Erythroblast (primary cell): ENCODE measurements around the gene RGS19.

Experiments used
- GATA1 ChIP-seq: IDR thresholded peaks from 2 replicates; pipeline ENCODE4 v1.6.1; 2011; ENCODE audit warnings: low read depth, mild to moderate bottlenecking, control low read depth, low read length, moderate library complexity
- POLR2A ChIP-seq: IDR thresholded peaks from 2 replicates; pipeline ENCODE4 v1.6.1; 2011; ENCODE audit warnings: mild to moderate bottlenecking, low read length

DNA sequence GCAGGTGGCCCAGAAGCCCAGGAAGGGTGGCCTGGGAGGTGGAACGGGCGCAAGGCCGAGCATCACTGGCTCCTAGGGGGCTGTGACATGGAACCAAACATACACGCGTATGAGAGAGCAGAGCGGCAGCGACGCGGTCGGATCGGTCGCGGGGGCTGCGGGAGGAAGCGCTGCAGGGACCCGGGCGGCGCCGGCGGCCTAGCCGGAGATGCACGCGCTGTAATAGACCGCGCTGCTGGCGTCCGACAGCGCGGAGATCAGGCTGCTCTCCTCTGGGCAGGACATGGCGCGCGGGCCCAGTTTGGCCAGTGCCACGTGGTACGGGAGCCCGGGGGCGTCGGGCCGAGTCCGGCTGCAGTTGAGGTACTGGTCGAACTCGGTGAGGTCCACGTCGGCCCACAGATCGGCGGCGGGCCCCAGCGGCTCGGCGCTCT, 31.3 kb downstream of the RGS19 start:
- TF ChIP-seq POLR2A (no peak), GATA1 (no peak)
